MM.1S (cell line): ENCODE data around the gene MLLT10.
"Not testable (repeated sequence)": the region's sequence is repeated elsewhere in the genome, so short reads cannot be mapped to it uniquely, and the experiment has no call there.

ENCODE experiments used
- DNase-seq: peaks from one replicate; pipeline ENCODE4 v3.0.0-alpha.2; 2015
- H2AFZ ChIP-seq: fragments of 300-600 bp; sonication (generic); 2 replicates; pipeline ENCODE4 v1.6.0; 2016; ENCODE audit warnings: antibody characterized with exemption, low read length
- H3F3A ChIP-seq: fragments of 300-600 bp; sonication (generic); 2 replicates; pipeline ENCODE4 v1.6.1; 2016; ENCODE audit warnings: mild to moderate bottlenecking, antibody characterized with exemption, low read length, moderate library complexity, mixed read lengths; ENCODE audit not compliant: insufficient read depth
- H3K27ac ChIP-seq: fragments of 300-600 bp; sonication (generic); 2 replicates; pipeline ENCODE4 v1.5.1; 2016; ENCODE audit warnings: mild to moderate bottlenecking, low read length
- H3K27me3 ChIP-seq: fragments of 300-600 bp; sonication (generic); replicated peaks from 2 replicates; pipeline ENCODE4 v1.6.0; 2016; ENCODE audit warnings: low read length; ENCODE audit not compliant: insufficient read depth
- H3K36me3 ChIP-seq: fragments of 300-600 bp; sonication (generic); replicated peaks from 2 replicates; pipeline ENCODE4 v1.6.1; 2016; ENCODE audit warnings: mild to moderate bottlenecking, low read length, mixed read lengths; ENCODE audit not compliant: insufficient read depth
- H3K4me1 ChIP-seq: fragments of 300-600 bp; sonication (generic); 2 replicates; pipeline ENCODE4 v1.6.1; 2016; ENCODE audit warnings: low read length, mixed read lengths
- H3K4me2 ChIP-seq: fragments of 300-600 bp; sonication (generic); 2 replicates; pipeline ENCODE4 v1.6.0; 2016; ENCODE audit warnings: low read depth, low read length
- H3K4me3 ChIP-seq: fragments of 300-600 bp; sonication (generic); 2 replicates; pipeline ENCODE4 v1.5.1; 2016; ENCODE audit warnings: low read length, mixed read lengths
- H3K79me2 ChIP-seq: fragments of 300-600 bp; sonication (generic); 2 replicates; pipeline ENCODE4 v1.6.1; 2016; ENCODE audit warnings: mixed run types, low read length, mixed read lengths
- H3K9ac ChIP-seq: fragments of 300-600 bp; sonication (generic); 2 replicates; pipeline ENCODE4 v1.6.1; 2016; ENCODE audit warnings: low read length, mixed read lengths
- H3K9me2 ChIP-seq: fragments of 300-600 bp; sonication (generic); replicated peaks from 2 replicates; pipeline ENCODE4 v1.6.1; 2016; ENCODE audit warnings: mild to moderate bottlenecking, low read length, mixed read lengths; ENCODE audit not compliant: insufficient read depth
- H3K9me3 ChIP-seq: fragments of 300-600 bp; sonication (generic); replicated peaks from 2 replicates; pipeline ENCODE4 v1.6.1; 2016; ENCODE audit warnings: mild to moderate bottlenecking, low read length, mixed read lengths; ENCODE audit not compliant: insufficient read depth
- H4K20me1 ChIP-seq: fragments of 300-600 bp; sonication (generic); 2 replicates; pipeline ENCODE4 v1.6.1; 2016; ENCODE audit warnings: mild to moderate bottlenecking, low read length, moderate library complexity, mixed read lengths; ENCODE audit not compliant: insufficient read depth
- EZH2 ChIP-seq: fragments of 300-600 bp; sonication (generic); optimal IDR thresholded peaks from 2 replicates; pipeline ENCODE3; 2017; ENCODE audit warnings: low read depth, mild to moderate bottlenecking, antibody characterized with exemption, low read length, mixed read lengths
- EZH2phosphoT487 ChIP-seq: fragments of 300-600 bp; sonication (generic); IDR thresholded peaks from 2 replicates; pipeline ENCODE4 v1.6.1; 2018; ENCODE audit warnings: antibody characterized with exemption, low read length
- TF ChIP-seq, protein P1 (sequence below): fragments of 300-600 bp; sonication (generic); IDR thresholded peaks from 2 replicates; pipeline ENCODE4 v1.5.1; 2016; ENCODE audit warnings: antibody characterized with exemption, low read length, mixed read lengths

MLLT10 gene

DNA sequence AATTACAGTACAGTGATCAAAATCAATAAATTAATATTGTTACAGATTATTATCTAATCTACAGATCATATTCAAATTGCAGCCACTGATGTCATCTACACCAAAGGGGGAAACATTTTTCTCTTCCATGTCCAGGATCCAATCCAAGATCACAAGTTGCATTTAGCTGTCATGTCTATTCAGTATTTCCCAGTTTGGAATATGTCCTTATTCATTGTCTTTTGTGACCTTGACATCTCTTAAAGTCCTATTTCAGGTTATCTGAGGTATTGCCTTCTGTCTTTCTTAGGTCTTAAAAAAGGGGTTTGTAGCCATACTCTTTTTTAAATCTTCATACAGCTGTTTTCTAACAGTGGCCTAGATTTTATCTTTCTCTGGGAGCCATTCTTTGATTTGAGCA is 93.3 kb downstream of the MLLT10 start:
- no peak overlapping the region for H3K4me2 ChIP-seq
- no peak overlapping the region for H2AFZ ChIP-seq
- no peak overlapping the region for H3K4me3 ChIP-seq
- 0 out of 2 replicates have a peak, but pooled peaks cover 9% of the 10 kb centered on the region for H3K79me2 ChIP-seq
- H3K9ac ChIP-seq = no peak overlapping the region
- H3K27me3 ChIP-seq = no peaks in the 10 kb centered on the region
- H3K4me1 ChIP-seq = peaks cover 7% of the 10 kb centered on the region
- DNase-seq = no peak
- H3F3A ChIP-seq = peaks cover 6% of the 10 kb centered on the region; the same call in 1 of the 2 replicates
- no peak for TF ChIP-seq EZH2
- TF ChIP-seq, protein P1, sequence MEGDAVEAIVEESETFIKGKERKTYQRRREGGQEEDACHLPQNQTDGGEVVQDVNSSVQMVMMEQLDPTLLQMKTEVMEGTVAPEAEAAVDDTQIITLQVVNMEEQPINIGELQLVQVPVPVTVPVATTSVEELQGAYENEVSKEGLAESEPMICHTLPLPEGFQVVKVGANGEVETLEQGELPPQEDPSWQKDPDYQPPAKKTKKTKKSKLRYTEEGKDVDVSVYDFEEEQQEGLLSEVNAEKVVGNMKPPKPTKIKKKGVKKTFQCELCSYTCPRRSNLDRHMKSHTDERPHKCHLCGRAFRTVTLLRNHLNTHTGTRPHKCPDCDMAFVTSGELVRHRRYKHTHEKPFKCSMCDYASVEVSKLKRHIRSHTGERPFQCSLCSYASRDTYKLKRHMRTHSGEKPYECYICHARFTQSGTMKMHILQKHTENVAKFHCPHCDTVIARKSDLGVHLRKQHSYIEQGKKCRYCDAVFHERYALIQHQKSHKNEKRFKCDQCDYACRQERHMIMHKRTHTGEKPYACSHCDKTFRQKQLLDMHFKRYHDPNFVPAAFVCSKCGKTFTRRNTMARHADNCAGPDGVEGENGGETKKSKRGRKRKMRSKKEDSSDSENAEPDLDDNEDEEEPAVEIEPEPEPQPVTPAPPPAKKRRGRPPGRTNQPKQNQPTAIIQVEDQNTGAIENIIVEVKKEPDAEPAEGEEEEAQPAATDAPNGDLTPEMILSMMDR = no peak
- H3K27ac ChIP-seq = no peak overlapping the region
- no peaks in the 10 kb centered on the region for H4K20me1 ChIP-seq
- H3K9me2 ChIP-seq = no peaks in the 10 kb centered on the region
- H3K9me3 ChIP-seq = no peaks in the 10 kb centered on the region
- no peaks in the 10 kb centered on the region for H3K36me3 ChIP-seq

DNA sequence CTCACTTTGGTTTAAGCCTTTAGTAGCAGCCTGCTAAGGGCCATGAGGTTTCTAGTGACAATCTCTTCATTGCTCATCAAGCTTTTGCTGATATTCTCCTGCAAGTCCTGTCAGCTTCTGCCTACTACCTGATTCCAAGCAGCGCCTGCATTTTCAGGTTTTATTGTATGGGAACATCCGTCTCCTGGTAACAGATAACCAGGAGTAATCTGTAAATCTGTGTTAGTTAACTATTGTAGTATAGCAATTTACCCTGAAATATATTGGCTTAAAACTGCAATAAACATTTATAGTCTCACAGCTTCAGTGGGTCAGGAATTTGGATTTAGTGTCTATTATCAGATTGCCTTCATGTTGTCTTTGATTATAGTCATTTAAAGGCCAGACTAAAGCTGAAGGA is 94.0 kb downstream of the MLLT10 start:
- Histone ChIP-seq H3K27ac (no peak overlapping the region), H3K4me1 (peaks cover 7% of the 10 kb centered on the region), H3K9me2 (no peaks in the 10 kb centered on the region), H3K4me3 (no peak overlapping the region), H3K9ac (no peak overlapping the region), H3K36me3 (no peaks in the 10 kb centered on the region), H3K9me3 (no peaks in the 10 kb centered on the region), H2AFZ (no peak overlapping the region), H4K20me1 (no peaks in the 10 kb centered on the region), H3K27me3 (no peaks in the 10 kb centered on the region), H3K79me2 (0 out of 2 replicates have a peak, but pooled peaks cover 9% of the 10 kb centered on the region), H3K4me2 (no peak overlapping the region), H3F3A (peaks cover 6% of the 10 kb centered on the region; the same call in 1 of the 2 replicates)
- TF ChIP-seq, protein P1 = no peak
- TF ChIP-seq EZH2 (no peak), EZH2phosphoT487 (no peak)
- DNase-seq = no peak

DNA sequence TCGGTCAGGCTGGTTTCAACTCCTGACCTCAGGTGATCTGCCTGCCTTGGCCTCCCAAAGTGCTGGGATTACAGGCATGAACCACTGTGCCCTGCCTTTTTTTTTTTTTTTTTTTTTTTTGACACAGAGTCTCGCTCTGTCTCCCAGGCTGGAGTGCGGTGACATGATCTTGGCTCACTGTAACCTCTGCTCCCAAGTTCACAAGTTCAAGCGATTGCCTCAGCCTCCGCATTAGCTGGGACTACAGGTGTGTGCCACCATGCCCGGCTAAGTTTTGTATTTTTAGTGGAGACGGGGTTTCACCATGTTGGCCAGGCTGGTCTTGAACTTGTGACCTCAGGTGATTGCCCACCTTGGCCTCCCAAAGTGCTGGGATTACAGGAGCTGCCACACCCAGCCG is 94.6 kb downstream of the MLLT10 start:
- H3K36me3 ChIP-seq, H3K9ac ChIP-seq, H3K4me1 ChIP-seq: not testable (repeated sequence)

DNA sequence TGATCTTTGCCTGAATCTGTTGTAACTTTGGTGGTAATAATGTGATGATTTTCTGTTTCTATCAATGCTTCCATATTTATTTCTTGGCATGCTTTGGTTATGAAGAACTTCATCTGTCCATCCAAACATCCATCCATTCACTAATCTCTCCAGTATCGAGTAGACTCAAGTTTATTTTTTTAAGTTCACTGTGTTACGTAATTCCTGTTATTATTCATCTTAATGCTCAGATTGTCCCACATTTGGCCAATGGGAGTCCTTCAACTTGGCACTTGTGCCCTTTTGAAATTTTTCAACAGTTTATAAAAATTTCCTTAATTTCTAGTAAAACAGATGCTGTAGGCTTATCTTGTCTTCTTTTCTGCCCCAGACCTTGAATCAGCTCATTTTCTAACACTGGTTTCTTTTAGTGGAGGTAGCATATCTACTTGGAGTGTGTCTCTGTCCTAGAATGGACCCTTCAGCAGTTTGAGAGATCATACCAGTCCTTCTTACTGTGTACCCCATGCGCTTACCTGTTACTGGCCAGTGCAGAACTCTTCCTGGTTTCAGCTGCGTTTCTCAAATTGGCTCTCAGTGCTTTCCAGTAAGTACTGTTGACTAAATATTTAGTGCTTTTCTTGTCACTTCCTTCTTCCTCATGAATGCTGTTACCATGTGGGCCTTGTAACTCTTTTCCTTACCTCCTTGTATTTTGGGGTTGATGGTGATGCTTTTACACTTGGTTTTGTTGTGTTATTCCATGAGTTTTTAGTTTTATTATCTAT is 100.8 kb downstream of the MLLT10 start:
- H3K9me3 ChIP-seq = no peaks in the 10 kb centered on the region
- TF ChIP-seq EZH2 = no peak
- TF ChIP-seq, protein P1 = no peak
- no peak for TF ChIP-seq EZH2phosphoT487
- peaks cover 34% of the 10 kb centered on the region; the same call in 1 of the 2 replicates for H3K79me2 ChIP-seq
- H2AFZ ChIP-seq = no peak overlapping the region
- H3K9ac ChIP-seq = no peak overlapping the region
- no peaks in the 10 kb centered on the region for H3F3A ChIP-seq
- no peaks in the 10 kb centered on the region for H3K27me3 ChIP-seq
- no peaks in the 10 kb centered on the region for H3K36me3 ChIP-seq
- DNase-seq = no peak
- H3K4me1 ChIP-seq = no peaks in the 10 kb centered on the region
- no peak overlapping the region for H3K4me2 ChIP-seq
- no peak overlapping the region for H3K27ac ChIP-seq
- no peaks in the 10 kb centered on the region for H3K9me2 ChIP-seq
- no peaks in the 10 kb centered on the region for H4K20me1 ChIP-seq
- no peak overlapping the region for H3K4me3 ChIP-seq

More for the DNA sequence above, 94.6 kb downstream of the MLLT10 start:
- H3K27ac ChIP-seq, H3K9me3 ChIP-seq, H2AFZ ChIP-seq, H3K79me2 ChIP-seq, H3K4me3 ChIP-seq, H3F3A ChIP-seq, H3K9me2 ChIP-seq, H4K20me1 ChIP-seq, H3K4me2 ChIP-seq, H3K27me3 ChIP-seq, DNase-seq: not testable (repeated sequence)
